GM21447 (cell line): ENCODE results near the gene SPI1.
"Not testable (repeated sequence)": the region's sequence is repeated elsewhere in the genome, so short reads cannot be mapped to it uniquely, and the experiment has no call there.

Experiments used
- ATAC-seq: cut with Tn5 transposase; IDR thresholded peaks from one replicate; pipeline ENCODE4 v1.9.1; 2021; ENCODE audit not compliant: unreplicated experiment

The SPI1 gene

GRCh38 chr11:47342854-47343253 lies 35.5 kb downstream of the SPI1 start:
- ATAC-seq = no peak

GRCh38 chr11:47342036-47342803 lies 36.1 kb downstream of the SPI1 start:
- ATAC-seq = no peak

GRCh38 chr11:47340980-47341775 lies 37.2 kb downstream of the SPI1 start:
- ATAC-seq = no peak

- ATAC-seq = no peak
Measured at GRCh38 chr11:47340010-47340409, 38.3 kb downstream of the SPI1 start.

GRCh38 chr11:47338396-47339241 lies 39.7 kb downstream of the SPI1 start:
- no peak for ATAC-seq

GRCh38 chr11:47337229-47337924 lies 41.0 kb downstream of the SPI1 start:
- no peak for ATAC-seq

GRCh38 chr11:47336595-47336994 lies 41.8 kb downstream of the SPI1 start:
- no peak for ATAC-seq

GRCh38 chr11:47335733-47336132 lies 42.6 kb downstream of the SPI1 start:
- ATAC-seq = no peak

- ATAC-seq = not testable (repeated sequence)
Measured at GRCh38 chr11:47334699-47335411, 43.5 kb downstream of the SPI1 start.

GRCh38 chr11:47333886-47334443 lies 44.4 kb downstream of the SPI1 start:
- no peak for ATAC-seq

- no peak for ATAC-seq
Measured at GRCh38 chr11:47333526-47333845, 44.9 kb downstream of the SPI1 start.

- ATAC-seq = no peak
Measured at GRCh38 chr11:47332791-47333525, 45.4 kb downstream of the SPI1 start.

- no peak for ATAC-seq
Measured at GRCh38 chr11:47332303-47332711, 46.0 kb downstream of the SPI1 start.

- no peak for ATAC-seq
Measured at GRCh38 chr11:47331454-47332302, 46.7 kb downstream of the SPI1 start.

GRCh38 chr11:47329987-47330931 lies 48.1 kb downstream of the SPI1 start:
- ATAC-seq = no peak

- no peak for ATAC-seq
Measured at GRCh38 chr11:47329431-47329986, 48.8 kb downstream of the SPI1 start.
